Effector memory CD4-positive, alpha-beta T cell (primary cell): ENCODE measurements around the gene EFHC1.

Source experiments
- DNase-seq, 3 donors: peaks; one replicate each; pipeline ENCODE4 v3.0.0-alpha.2; 2020
- H3K27ac ChIP-seq: 2 replicates; pipeline ENCODE4 v1.7.0; 2013; ENCODE audit warnings: mild to moderate bottlenecking, low read length, moderate library complexity; ENCODE audit not compliant: insufficient read depth, poor library complexity, severe bottlenecking
- H3K27me3 ChIP-seq: replicated peaks from 2 replicates; pipeline ENCODE4 v1.7.0; 2013; ENCODE audit warnings: mild to moderate bottlenecking, low read length; ENCODE audit not compliant: insufficient read depth, control insufficient read depth, poor library complexity, severe bottlenecking
- H3K36me3 ChIP-seq: 2 replicates; pipeline ENCODE4 v1.7.0; 2013; ENCODE audit warnings: mild to moderate bottlenecking, low read length, moderate library complexity; ENCODE audit not compliant: control insufficient read depth, insufficient read depth
- H3K4me1 ChIP-seq: 2 replicates; pipeline ENCODE4 v1.7.0; 2013; ENCODE audit warnings: low read length, mild to moderate bottlenecking; ENCODE audit not compliant: control insufficient read depth, insufficient read depth, poor library complexity, severe bottlenecking
- H3K4me3 ChIP-seq: 2 replicates; pipeline ENCODE4 v1.7.0; 2013; ENCODE audit warnings: low read length, low read depth, mild to moderate bottlenecking; ENCODE audit not compliant: insufficient read depth, poor library complexity, severe bottlenecking
- H3K9me3 ChIP-seq: 2 replicates; pipeline ENCODE4 v1.7.0; 2013; ENCODE audit warnings: mild to moderate bottlenecking, low read length, moderate library complexity; ENCODE audit not compliant: control insufficient read depth

EFHC1 gene

GRCh38 chr6:52482903-52483670, 62.9 kb downstream of the EFHC1 start:
- H3K36me3 ChIP-seq: no peaks in the 10 kb centered on the region
- no peaks in the 10 kb centered on the region for H3K4me1 ChIP-seq
- DNase-seq: no peak
- H3K27ac ChIP-seq: no peak overlapping the region
- no peaks in the 10 kb centered on the region for H3K9me3 ChIP-seq
- no peaks in the 10 kb centered on the region for H3K27me3 ChIP-seq
- H3K4me3 ChIP-seq: no peak overlapping the region

GRCh38 chr6:52483671-52484003, 63.5 kb downstream of the EFHC1 start:
- Histone ChIP-seq H3K9me3 (no peaks in the 10 kb centered on the region), H3K4me1 (no peaks in the 10 kb centered on the region), H3K27ac (no peak overlapping the region), H3K4me3 (no peak overlapping the region), H3K36me3 (no peaks in the 10 kb centered on the region), H3K27me3 (no peaks in the 10 kb centered on the region)
- no peak for DNase-seq

- DNase-seq: no peak
- H3K4me3 ChIP-seq: no peak overlapping the region
- H3K27ac ChIP-seq: no peak overlapping the region
- H3K36me3 ChIP-seq: no peaks in the 10 kb centered on the region
- H3K27me3 ChIP-seq: no peaks in the 10 kb centered on the region
- no peaks in the 10 kb centered on the region for H3K4me1 ChIP-seq
- H3K9me3 ChIP-seq: no peaks in the 10 kb centered on the region
Observed at GRCh38 chr6:52489881-52490280, 69.7 kb downstream of the EFHC1 start.

- DNase-seq: no peak
- Histone ChIP-seq H3K9me3 (no peaks in the 10 kb centered on the region), H3K4me3 (no peak overlapping the region), H3K4me1 (no peaks in the 10 kb centered on the region), H3K36me3 (no peaks in the 10 kb centered on the region), H3K27me3 (no peaks in the 10 kb centered on the region), H3K27ac (no peak overlapping the region)
Observed at GRCh38 chr6:52491203-52492069, 71.3 kb downstream of the EFHC1 start.

- Histone ChIP-seq H3K27ac (no peak overlapping the region), H3K9me3 (no peaks in the 10 kb centered on the region), H3K4me1 (no peaks in the 10 kb centered on the region), H3K4me3 (no peak overlapping the region), H3K27me3 (no peaks in the 10 kb centered on the region), H3K36me3 (no peaks in the 10 kb centered on the region)
- DNase-seq: no peak
Observed at GRCh38 chr6:52493669-52494068, 73.5 kb downstream of the EFHC1 start.

- no peaks in the 10 kb centered on the region for H3K36me3 ChIP-seq
- no peak overlapping the region for H3K4me3 ChIP-seq
- no peaks in the 10 kb centered on the region for H3K9me3 ChIP-seq
- H3K27ac ChIP-seq: no peak overlapping the region
- H3K4me1 ChIP-seq: no peaks in the 10 kb centered on the region
- no peak for DNase-seq
- no peaks in the 10 kb centered on the region for H3K27me3 ChIP-seq
Observed at GRCh38 chr6:52494298-52495072, 74.3 kb downstream of the EFHC1 start.

GRCh38 chr6:52495922-52496321, 75.8 kb downstream of the EFHC1 start:
- Histone ChIP-seq H3K36me3 (no peaks in the 10 kb centered on the region), H3K27ac (no peak overlapping the region), H3K4me1 (no peaks in the 10 kb centered on the region), H3K4me3 (no peak overlapping the region), H3K9me3 (no peaks in the 10 kb centered on the region), H3K27me3 (no peaks in the 10 kb centered on the region)
- no peak for DNase-seq

GRCh38 chr6:52496631-52497030, 76.5 kb downstream of the EFHC1 start:
- Histone ChIP-seq H3K9me3 (no peaks in the 10 kb centered on the region), H3K27ac (no peak overlapping the region), H3K4me3 (no peak overlapping the region), H3K4me1 (no peaks in the 10 kb centered on the region), H3K27me3 (no peaks in the 10 kb centered on the region), H3K36me3 (no peaks in the 10 kb centered on the region)
- DNase-seq: no peak

GRCh38 chr6:52497652-52498408, 77.7 kb downstream of the EFHC1 start:
- H3K9me3 ChIP-seq: no peaks in the 10 kb centered on the region
- no peaks in the 10 kb centered on the region for H3K4me1 ChIP-seq
- H3K4me3 ChIP-seq: no peak overlapping the region
- H3K27me3 ChIP-seq: no peaks in the 10 kb centered on the region
- no peak overlapping the region for H3K27ac ChIP-seq
- H3K36me3 ChIP-seq: peaks cover 8% of the 10 kb centered on the region
- DNase-seq: no peak
